Central memory CD4-positive, alpha-beta T cell (primary cell): ENCODE data around the gene ADAMTS4.

Source experiments
- DNase-seq: peaks from one replicate; pipeline ENCODE4 v3.0.0; 2022

Gene ADAMTS4

DNA sequence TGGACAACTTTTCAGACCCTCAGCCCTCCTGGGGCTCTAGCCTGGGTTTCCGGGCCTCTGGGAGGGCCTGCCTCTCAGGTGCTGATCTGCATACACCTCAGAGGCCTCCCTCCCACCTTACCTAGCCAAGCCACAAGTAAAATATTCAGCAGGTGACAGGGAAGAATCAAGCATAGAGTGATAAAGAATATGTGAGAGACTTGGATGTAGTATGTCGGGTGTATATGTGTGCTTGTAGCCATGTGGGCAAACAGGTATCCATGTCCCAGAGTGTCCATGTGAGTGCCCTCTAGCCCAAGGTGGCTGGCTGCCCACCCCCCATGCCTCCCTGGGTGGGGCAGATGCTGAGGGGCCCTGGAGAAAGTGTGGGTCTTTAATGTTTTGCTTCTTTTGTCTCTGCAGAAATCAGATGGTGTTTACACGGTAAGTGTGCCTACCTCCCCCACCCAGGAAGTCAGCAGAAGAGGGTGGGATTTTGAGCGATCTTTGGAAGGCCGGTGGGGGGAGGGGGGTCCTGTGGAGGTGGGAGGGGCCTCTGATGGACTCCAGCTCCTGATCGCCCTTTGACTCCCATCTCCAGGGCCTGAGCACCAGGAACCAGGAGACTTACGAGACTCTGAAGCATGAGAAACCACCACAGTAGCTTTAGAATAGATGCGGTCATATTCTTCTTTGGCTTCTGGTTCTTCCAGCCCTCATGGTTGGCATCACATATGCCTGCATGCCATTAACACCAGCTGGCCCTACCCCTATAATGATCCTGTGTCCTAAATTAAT lies 19.6 kb upstream of the ADAMTS4 start:
- DNase-seq = no peak

GRCh38 chr1:161217831-161218230 lies 19.0 kb upstream of the ADAMTS4 start:
- no peak for DNase-seq

DNA sequence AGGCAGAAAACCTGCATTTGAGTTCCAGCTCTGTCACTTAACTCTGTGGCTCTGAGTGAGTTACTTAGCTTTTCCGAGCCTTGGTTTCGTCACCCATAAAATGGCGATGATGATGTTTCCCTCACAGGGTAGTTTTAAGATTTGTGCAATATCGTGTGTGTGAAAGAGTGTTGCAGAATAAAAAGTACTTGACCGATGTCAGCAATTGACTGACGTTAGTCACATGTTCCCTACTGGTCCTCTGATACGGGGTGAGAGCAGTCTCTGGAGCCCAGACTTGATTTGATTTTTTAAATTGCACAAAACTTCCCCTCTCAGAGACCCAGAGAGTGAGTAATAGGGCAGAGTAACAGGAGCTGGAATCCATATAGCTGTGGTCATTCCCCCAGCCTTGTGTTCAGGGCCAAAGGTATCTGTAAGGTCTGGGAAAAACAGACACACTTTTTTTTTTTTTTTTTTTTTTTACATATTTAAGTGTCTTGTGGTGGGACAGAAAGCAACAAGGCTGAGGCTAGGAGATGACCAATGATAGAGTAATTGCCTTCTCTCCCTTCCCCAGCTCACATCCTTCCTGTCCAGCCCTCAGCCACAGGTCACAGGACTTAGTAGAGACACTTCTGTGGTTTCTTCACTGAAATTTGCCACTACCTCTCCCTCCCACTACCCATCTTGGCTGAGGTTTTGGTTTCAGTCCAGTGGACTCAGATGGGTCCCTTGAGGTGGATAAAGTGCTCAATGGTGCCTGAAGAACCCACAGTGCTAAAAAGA lies 18.3 kb upstream of the ADAMTS4 start:
- no peak for DNase-seq

- DNase-seq = no peak
These were observed 16.2 kb upstream of the ADAMTS4 start, which contains the start of gene FCER1G for GRCh38 chr1:161215076-161215475. FCER1G (plus strand) TSS chr1:161215295; CDS start chr1:161215322, 27 bp downstream.

DNA sequence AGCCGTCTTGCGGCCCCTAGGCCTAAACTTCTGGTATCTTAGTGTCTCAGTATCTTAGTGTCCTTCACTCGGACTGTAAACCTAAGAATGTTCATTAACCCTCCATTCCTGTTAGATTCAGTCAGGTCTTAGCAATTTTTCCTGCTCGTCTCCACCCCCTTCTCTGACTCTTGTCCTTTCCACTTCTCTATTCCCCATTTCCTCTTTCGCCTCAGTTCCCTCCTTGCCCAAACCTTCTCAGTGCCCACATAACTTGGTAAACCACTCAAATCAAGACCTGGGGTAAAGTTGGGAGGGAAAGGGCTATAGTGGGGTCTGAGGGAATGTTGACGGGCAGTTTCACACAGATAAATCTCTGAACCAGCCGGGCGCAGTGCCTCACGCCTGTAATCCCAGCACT lies 15.5 kb upstream of the ADAMTS4 start:
- DNase-seq = no peak

GRCh38 chr1:161209790-161210409 lies 11.0 kb upstream of the ADAMTS4 start:
- DNase-seq = peak; percentile 52

DNA sequence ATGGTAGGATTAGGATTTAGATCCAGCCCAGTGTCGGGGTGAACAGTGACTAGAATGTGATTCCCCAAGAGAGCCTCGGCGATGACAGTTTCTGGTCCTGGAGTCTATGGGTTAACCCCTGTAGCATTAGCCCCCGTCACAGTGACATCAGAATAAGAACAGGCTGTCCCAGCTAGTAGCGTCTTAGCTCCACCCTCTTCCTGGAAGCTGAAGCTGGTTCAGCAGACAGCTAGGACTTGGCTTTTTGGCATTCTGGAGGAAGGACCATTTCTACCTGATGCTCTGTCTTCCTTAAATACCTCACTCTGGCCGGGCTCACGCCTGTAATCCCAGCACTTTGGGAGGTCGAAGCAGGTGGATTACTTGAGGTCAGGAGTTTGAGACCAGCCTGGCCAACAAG lies 8.3 kb upstream of the ADAMTS4 start:
- DNase-seq = no peak

GRCh38 chr1:161206411-161207140 lies 7.7 kb upstream of the ADAMTS4 start:
- no peak for DNase-seq

DNA sequence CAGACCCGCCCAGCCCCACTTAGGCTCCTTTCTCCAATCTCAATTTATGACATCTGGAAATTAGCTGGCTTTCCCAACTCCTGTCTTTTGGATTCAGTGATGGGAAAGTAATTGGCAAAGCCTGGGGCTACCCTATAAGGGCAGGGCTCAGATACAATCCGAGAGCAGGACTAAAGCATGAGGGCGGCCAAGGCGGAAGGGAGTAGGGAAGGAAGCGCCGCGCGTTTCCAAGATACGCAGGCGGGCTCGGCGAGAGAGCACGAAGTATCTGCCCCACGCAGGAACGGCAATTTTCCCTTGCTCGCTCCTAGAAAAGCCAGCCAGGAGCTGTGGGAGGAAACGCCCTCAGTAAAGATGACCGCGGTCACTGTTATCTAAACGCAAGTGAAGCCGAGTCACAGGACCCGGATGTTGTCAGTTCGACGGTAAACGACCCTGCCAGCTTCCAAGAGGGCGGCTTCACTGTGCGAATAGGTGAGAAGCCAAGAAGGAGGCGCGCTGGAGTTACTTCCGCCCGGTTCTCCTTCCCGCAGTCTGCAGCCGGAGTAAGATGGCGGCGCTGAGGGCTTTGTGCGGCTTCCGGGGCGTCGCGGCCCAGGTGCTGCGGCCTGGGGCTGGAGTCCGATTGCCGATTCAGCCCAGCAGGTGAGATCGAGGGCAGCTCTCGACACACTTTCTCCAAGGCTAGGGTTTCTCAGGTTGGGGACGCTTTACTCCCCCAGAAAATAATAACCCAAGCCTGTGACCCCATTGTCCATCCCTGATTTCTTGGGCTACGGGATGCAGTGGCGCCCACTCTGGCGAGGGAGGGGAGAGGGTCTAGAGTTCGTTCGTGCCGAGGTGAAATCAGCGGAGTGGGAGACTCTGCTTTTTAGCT lies 3.2 kb upstream of the ADAMTS4 start, which contains the start of gene NDUFS2:
NDUFS2 (plus strand) TSS at position 532 of the 877 bp plus-strand sequence; CDS start at position 551, 19 bp downstream.
- peak; percentile 93 for DNase-seq

DNA sequence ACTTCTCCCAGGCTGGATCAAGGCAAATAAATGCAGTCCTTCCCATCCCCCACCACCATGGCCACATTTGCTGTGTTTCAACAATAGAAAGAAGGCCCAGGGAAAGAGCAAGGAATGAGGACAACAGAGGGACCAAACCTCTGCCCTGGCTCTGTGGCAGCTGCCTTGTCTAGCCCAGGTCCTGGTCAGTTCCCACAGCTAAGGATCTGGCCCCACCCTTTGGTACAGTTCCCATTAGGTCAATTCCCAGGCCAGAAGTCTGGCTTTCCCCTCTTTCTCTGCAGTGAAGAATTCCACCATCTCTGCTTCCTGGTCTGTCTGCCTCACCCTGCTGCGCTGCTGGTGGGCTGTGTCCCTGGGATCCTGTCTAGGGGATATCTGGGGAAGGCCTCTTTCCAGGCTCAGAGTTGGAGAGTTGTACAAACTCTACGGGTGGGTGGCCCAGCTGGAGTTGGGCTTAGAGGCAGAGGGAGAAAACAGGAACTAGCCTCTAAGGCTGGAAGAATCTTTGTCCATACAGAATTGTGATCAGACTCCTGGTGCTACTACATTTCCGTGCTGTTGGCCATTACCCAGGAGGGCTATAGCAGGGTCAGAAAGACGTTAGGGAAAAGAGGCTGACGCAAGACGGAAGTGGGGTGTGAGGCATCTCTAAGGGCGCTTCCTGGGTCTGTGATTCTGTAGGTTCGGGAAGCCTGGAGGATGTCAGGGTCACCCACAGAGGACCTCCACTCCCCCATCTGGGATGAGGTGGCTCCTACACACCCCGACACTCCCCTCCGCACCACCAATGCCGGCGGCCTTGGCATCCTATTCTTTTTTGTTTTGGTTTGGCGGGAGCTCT lies 2.4 kb upstream of the ADAMTS4 start:
- no peak for DNase-seq

- no peak for DNase-seq
These were observed 1.7 kb upstream of the ADAMTS4 start for GRCh38 chr1:161200421-161200991.

DNA sequence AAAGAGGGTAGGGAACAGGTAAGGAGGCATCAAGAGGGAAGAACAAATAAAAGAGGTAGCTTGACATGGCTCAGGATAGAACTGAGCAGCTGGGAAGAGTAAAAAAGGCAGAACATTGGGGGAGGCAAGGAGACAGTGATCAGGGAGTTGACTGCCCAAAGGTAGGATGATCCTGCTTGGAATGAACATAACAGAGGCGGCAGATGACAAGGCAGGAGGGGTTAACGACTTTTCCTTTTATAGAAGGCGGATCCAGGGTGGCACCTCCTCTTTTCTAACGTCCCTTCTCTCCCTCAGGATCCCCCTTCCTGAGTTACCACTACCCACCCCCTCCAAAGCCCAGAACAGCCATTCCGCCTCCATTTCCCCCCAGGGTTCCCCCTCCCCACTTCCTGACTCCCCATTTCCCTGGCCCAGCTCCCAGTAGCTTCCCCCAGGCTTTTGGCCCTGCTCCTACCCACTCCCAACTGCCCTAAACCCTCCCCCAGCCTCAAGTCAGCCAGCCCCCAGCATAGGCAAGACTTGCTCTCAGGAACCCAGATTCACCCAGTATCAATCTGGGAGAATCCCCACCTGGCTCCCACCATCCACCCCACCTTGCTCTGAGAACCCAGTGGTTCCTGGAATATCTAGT lies 769 bp upstream of the ADAMTS4 start:
- no peak for DNase-seq

- DNase-seq = no peak
These were observed 509 bp downstream of the ADAMTS4 start for GRCh38 chr1:161198194-161198896.

- no peak for DNase-seq
These were observed 1.2 kb downstream of the ADAMTS4 start for GRCh38 chr1:161197560-161198193.

DNA sequence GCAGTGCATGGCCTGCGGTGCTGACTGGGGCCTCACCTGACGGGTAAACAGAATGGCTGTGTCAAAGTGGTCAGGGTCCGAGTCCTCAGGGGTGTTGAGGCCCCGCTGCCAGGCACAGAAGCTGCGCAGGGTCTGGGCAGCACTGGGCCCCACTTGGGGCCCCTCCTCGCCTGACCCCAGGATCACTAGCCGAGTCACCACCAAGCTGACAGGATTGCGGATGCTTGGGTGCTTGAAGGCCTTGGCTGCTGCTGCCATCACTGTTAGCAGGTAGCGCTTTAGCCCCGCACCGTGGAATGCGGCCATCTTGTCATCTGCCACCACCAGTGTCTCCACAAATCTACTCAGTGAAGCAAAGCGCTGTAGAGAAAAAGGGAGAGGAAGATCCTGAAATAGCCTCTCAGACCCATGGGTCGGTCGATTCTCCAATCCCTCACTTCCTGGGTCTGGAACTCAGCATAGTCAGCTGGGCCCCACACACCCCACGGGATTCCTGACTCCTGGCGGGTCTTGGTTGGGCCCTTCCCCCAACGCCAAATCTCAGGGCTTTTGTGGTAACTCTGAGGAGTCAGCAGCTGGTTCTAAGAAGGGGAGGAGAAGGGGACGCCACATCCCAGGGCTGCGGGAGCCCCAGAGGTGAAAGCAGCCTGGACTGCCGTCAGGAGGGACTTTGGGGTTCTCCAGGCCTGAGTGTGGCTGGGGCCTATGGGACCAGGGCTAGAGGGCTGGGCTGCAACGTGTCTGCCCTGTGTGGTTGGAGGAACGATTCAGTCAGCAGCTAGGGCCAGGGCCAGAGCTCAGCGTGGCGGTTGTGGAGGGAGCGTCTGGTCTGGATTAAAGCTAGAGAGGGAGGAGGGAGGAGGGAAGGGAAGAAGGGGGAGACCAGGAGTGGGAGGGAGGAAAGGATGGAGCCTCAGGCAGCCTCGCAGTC lies 2.1 kb downstream of the ADAMTS4 start:
- DNase-seq = no peak

DNA sequence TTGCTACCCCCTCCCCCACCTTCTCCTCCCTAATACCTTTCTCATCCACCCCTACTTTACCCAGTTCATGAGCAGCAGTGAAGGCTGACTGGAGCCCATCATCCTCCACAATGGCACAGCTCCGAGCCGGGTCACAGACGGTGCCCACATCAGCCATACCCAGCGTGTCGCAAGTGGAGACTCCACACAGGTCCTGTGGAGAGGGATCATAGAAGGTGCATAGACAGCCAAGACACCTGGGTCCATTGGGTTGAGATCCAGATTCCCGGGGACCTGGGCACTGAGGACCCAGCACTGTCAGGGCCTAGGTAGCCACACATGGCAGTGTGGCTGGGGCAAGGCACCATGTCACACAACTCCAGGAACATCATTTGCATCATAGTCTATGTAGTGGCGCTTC lies 2.7 kb downstream of the ADAMTS4 start:
- DNase-seq = no peak

- DNase-seq = no peak
These were observed 3.7 kb downstream of the ADAMTS4 start for GRCh38 chr1:161195171-161195570.
